Adrenal gland (tissue), 12 donors: Measurements from ENCODE around the gene COL24A1. TPM values are rescaled to one million over a fixed set of nuclear protein-coding genes. Genes with fewer than 3 reads are reported as not detected.

Experiments used
- DNase-seq, 7 donors: peaks; one replicate each; pipeline ENCODE4 v3.0.0-alpha.2; 2019 to 2020
- H3K27ac ChIP-seq, 5 donors: fragments of 200-600 bp; sonication (generic) in 4 of 5; 1 replicate in 3 of 5; 2 replicates in 2 of 5; pipeline versions ENCODE4 v1.5.1 to v1.8.0; 2016 to 2020; ENCODE audit warnings: mild to moderate bottlenecking in 1 of 5
- H3K27me3 ChIP-seq: fragments of 200-600 bp; 2 replicates; pipeline ENCODE4 v1.8.0; 2021
- H3K36me3 ChIP-seq, 2 donors: fragments of 200-600 bp; replicated peaks in 1 of 2; 1 replicate in 1 of 2; 2 replicates in 1 of 2; pipeline versions ENCODE4 v1.5.1 to v1.8.0; 2018 to 2022
- H3K4me1 ChIP-seq, 2 donors: fragments of 200-600 bp; replicated peaks in 1 of 2; 1 replicate in 1 of 2; 2 replicates in 1 of 2; pipeline versions ENCODE4 v1.5.1 to v1.8.0; 2018 to 2021
- H3K4me3 ChIP-seq, 4 donors: fragments of 200-600 bp; sonication (generic) in 3 of 4; one replicate each; pipeline ENCODE4 v1.5.1; 2016 to 2018
- H3K9me3 ChIP-seq, 3 donors: fragments of 200-600 bp; sonication (generic) in 1 of 3; replicated peaks in 1 of 3; 1 replicate in 2 of 3; 2 replicates in 1 of 3; pipeline versions ENCODE4 v1.5.1 to v1.8.0; 2016 to 2021
- POLR2A ChIP-seq, 2 donors: fragments of 450-650 bp; IDR thresholded peaks; one replicate each; pipeline ENCODE4 v1.6.1; 2017; ENCODE audit warnings: antibody characterized with exemption in 2 of 2, mild to moderate bottlenecking in 2 of 2, moderate library complexity in 1 of 2
- WGBS, 4 donors: extraction: QIAGEN DNeasy Blood & Tissue Kit in 2 of 4; methylation state at CpG; one replicate each; pipeline versions ENCODE4 v1.1.5 to v1.1.7; 2013 to 2017; 5-methylcytosine and 5-hydroxymethylcytosine counted together
- intact Hi-C, 2 donors: fragments of 100-400 bp; cut with DNase I; formaldehyde crosslinking; loops; one replicate each; pipeline versions ENCODE4 v1.14.1 to v1.15.0; 2022 to 2023
- polyA plus RNA-seq, 3 donors: library from polyadenylated mRNA; stranded (reverse); fragments of 200-250 nt in 2 of 3; fragments of 350-450 nt in 1 of 3; fragmentation: Illumina TruSeq in 1 of 3; extraction: RNeasy Lipid Tissue Mini Kit (QIAGEN cat#74804) in 1 of 3; gene quantifications; one replicate each; pipeline ENCODE4 v1.2.3, GENCODE V29; 2013 to 2014
- small RNA-seq, 2 donors: library from RNA; depleted of rRNA; stranded (forward); fragments of <200 nt; gene quantifications; one replicate each; pipeline ENCODE3, GENCODE V24; 2016
- total RNA-seq, 9 donors: library from RNA; depleted of rRNA in 4 of 9; stranded (reverse); fragments of >200 nt in 4 of 9; fragments of 120-200 nt in 1 of 9; fragmentation: NEBNext Ultra II Directional in 1 of 9; extraction: Animal tissue kit (Norgen Biotek cat#: 25700) in 1 of 9; gene quantifications; one replicate each; pipeline versions ENCODE4 v1.1.0 to v1.2.4, GENCODE V29; 2013 to 2023
- TF ChIP-seq, protein P1 (sequence below), 6 experiments: fragments of 450-650 bp in 4 of 6; fragments of 200-600 bp in 2 of 6; sonication (generic) in 1 of 6; IDR thresholded peaks; 1 replicate in 5 of 6; 2 replicates in 1 of 6; pipeline versions ENCODE4 v1.5.1 to v1.8.0; 2016 to 2021; ENCODE audit warnings: antibody characterized with exemption in 6 of 6, mild to moderate bottlenecking in 2 of 6, moderate library complexity in 1 of 6
- donor health status: healthy with polysubstance abuse.
- donor health status: Bipolar disorder and iron deficiency.
- donor health status: DM: yes; HTN: yes; CAD: no.
- donor health status: DM: no; HTN: no; CAD: no.
- donor health status: DM: no; HTN: no; CAD: no.
- donor health status: DM: yes; HTN: yes; CAD: no.

Gene COL24A1
- total and polyA plus RNA-seq, 12 donors = 0.02 to 0.50 (median 0.11) TPM; not detected in 3

DNA sequence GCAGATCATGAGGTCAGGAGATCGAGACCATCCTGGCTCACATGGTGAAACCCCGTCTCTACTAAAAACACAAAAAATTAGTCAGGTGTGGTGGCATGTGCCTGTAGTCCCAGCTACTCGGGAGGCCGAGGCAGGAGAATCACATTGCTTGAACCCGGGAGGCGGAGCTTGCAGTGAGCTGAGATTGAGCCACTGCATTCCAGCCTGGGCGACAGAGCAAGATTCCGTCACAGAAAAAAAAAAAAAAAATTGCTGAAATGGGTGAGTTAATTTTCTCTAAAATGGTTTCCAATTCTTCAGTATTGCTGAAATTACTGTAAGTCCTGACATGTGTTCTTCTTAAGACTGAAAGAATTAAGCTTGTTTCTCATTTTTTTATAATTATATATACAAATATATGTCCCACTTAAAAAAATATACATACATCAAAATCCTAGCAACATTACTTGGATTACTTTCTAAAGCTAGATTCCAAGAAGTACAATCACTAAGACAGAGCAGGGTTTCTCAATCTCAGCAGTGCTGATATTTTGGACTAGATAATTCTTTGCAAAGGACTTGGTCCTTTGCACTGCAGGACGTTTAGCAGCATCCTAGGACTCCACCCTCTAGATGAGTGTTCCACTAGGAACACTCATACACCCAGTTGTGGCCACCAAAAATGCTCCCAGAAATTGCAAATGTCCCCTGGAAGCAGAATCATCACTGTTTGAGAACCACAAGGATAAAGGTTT is 473.1 kb downstream of the COL24A1 start:
- intact Hi-C loops = no loop called here
- WGBS, 4 donors = 93 to 97% (median 94%) methylated on average over 7 to 9 of the region's 9 CpGs
- H3K36me3 ChIP-seq = no peaks in the 10 kb centered on the region
- no peak for DNase-seq
- H3K9me3 ChIP-seq = no peaks in the 10 kb centered on the region
- H3K4me1 ChIP-seq = peaks cover 0 to 6% of the 10 kb centered on the region in 2 donors
- H3K4me3 ChIP-seq = no peak overlapping the region
- no peak overlapping the region for H3K27ac ChIP-seq
- H3K27me3 ChIP-seq = no peaks in the 10 kb centered on the region
- TF ChIP-seq, protein P1, sequence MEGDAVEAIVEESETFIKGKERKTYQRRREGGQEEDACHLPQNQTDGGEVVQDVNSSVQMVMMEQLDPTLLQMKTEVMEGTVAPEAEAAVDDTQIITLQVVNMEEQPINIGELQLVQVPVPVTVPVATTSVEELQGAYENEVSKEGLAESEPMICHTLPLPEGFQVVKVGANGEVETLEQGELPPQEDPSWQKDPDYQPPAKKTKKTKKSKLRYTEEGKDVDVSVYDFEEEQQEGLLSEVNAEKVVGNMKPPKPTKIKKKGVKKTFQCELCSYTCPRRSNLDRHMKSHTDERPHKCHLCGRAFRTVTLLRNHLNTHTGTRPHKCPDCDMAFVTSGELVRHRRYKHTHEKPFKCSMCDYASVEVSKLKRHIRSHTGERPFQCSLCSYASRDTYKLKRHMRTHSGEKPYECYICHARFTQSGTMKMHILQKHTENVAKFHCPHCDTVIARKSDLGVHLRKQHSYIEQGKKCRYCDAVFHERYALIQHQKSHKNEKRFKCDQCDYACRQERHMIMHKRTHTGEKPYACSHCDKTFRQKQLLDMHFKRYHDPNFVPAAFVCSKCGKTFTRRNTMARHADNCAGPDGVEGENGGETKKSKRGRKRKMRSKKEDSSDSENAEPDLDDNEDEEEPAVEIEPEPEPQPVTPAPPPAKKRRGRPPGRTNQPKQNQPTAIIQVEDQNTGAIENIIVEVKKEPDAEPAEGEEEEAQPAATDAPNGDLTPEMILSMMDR (IDR thresholded peaks at IDR 0.05) = no peak
- no peak for TF ChIP-seq POLR2A (IDR thresholded peaks at IDR 0.05)

DNA sequence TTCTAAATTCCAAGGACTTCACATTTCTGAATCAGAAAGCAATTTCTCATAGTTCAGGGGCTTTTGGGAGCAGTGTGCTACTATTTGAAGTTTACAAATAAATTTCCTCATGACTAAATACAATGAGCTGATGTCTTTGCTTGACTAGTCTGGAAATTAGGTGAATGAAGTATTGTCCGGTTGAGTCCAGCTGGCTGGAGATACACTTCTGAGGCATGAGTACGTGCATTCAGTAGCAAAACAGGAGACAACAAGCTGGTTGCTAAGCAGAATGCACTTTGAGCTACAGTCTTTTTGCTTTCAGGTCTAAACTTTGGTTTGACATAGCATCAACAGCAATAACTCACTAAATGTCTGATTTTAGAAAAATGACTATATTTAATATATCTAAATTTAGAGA is 475.5 kb downstream of the COL24A1 start:
- intact Hi-C loops = no loop called here
- Histone ChIP-seq H3K36me3 (peaks cover 0 to 9% of the 10 kb centered on the region in 2 donors), H3K27me3 (no peaks in the 10 kb centered on the region), H3K4me3 (no peak overlapping the region), H3K27ac (no peak overlapping the region), H3K4me1 (peaks cover 0 to 6% of the 10 kb centered on the region in 2 donors), H3K9me3 (no peaks in the 10 kb centered on the region)
- DNase-seq = peak in 1 of 7 donors; percentile 8
- TF ChIP-seq POLR2A (IDR thresholded peaks at IDR 0.05) = no peak
- WGBS, 4 donors = 33 to 70% (median 41%) methylated on average over 2 of the region's 2 CpGs

Small RNA genes lying within 50 kb of the gene (small RNA-seq; reads per million reads assigned to genes)
- 0 reads per million in 2 donors for gene RNA5SP51

Other genes with a start within 250 kb of the COL24A1 start
- gene ODF2L, start 239.6 kb upstream of the COL24A1 start, total RNA-seq = 100 to 1,000 TPM in 1 of 9 donors, 10 to 100 TPM in 8; 10.2 to 117 (median 33.0) TPM
- gene ODF2L, start 239.6 kb upstream of the COL24A1 start, polyA plus RNA-seq = 100 to 1,000 TPM in 1 of 3 donors, 10 to 100 TPM in 2; 32.7 to 277 (median 81.9) TPM